ENCODE data around the gene EVI5. TPM values are rescaled to one million over a fixed set of nuclear protein-coding genes. Genes with fewer than 3 reads are reported as not detected.

Gene EVI5
- total RNA-seq, 1 donor from 2014 or later = 40.0 TPM

- Mint-ChIP-seq H3K27ac (no peak overlapping the region), H3K27me3 (ENCODE audit: low read depth) (peaks cover 2% of the 10 kb centered on the region), H3K9me3 (no peaks in the 10 kb centered on the region), H3K36me3 (no peaks in the 10 kb centered on the region), H3K4me1 (no peaks in the 10 kb centered on the region), H3K4me3 (no peak overlapping the region)
- no peak for TF ChIP-seq CTCF (IDR thresholded peaks at IDR 0.05; ENCODE audit: unreplicated experiment)
- no peak for DNase-seq (ENCODE audit: low spot score in 2 of 2, unreplicated experiment in 2 of 2)
Measured at GRCh38 chr1:92459871-92460320, 325.0 kb downstream of the EVI5 start.

Other genes starting within 250 kb of the EVI5 start
- 1,556 to 1,645 TPM (median 1,628 TPM) in 3 replicates for gene RPL5, start 46.9 kb upstream of the EVI5 start, total RNA-seq
- 11.8 to 13.8 TPM (median 12.3 TPM) in 3 replicates for gene DIPK1A, start 176.4 kb upstream of the EVI5 start, total RNA-seq